Stimulated activated CD8-positive, alpha-beta memory T cell treated with anti-CD3 and anti-CD28 coated beads, Interleukin-7, amount 100 ng/mL, for 4 hours (primary cell): ENCODE measurements around the gene CAPN9.
"Not testable (repeated sequence)": the region's sequence is repeated elsewhere in the genome, so short reads cannot be mapped to it uniquely, and the experiment has no call there.

Source experiments
- DNase-seq, 2 donors: peaks; one replicate each; pipeline ENCODE4 v3.0.0-alpha.2; 2020; ENCODE audit warnings: low read depth in 2 of 2

Gene CAPN9

GRCh38 chr1:230746617-230747016 is 571 bp upstream of the CAPN9 start:
- no peak for DNase-seq

DNA sequence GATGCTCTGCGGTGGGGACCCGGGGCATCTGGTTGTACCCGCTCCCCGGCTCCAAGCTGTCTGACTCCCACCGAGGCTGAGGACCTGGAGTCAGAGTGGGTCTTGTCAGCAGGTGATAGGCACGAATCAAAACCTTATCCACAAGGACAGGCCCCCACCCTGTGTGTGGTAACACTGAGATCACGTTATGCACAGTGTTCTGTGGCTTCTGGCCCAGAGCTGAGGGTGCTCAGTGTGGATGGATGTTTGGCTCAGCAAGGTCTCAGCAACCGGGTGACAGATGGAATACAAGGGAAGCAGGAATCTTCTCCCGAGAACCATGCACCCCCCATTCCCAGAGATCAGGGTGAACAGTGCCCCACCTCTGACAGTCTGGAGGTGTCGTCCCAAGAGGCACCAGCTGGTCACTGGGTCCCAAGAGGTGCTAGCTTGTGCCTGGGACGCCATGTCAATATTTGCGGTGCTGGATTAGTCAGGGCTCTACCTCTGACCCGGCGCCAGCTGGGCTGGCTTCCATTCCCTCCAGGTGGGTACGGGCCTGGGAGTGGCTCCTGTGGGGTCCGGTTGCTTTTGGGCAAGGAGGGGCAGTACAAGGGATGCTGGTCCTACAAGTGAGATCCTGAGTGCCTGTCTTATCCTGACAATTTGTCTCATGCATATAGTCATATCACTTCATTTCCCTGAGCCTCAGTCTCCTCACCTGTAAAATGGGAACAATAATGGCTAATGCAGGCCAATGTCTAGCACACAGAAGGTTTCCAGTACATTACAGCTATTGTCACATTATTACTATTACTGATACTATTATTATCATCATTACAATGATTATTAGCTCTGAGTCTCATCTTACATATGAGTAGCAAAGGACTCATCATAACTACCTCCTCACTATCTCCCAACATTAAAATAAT is 957 bp downstream of the CAPN9 start:
- no peak for DNase-seq

GRCh38 chr1:230749150-230749549 is 2.0 kb downstream of the CAPN9 start:
- no peak for DNase-seq

- no peak for DNase-seq
Observed at GRCh38 chr1:230749635-230750034, 2.4 kb downstream of the CAPN9 start.

- no peak for DNase-seq
Observed at GRCh38 chr1:230750576-230750975, 3.4 kb downstream of the CAPN9 start.

GRCh38 chr1:230750986-230751625 is 3.9 kb downstream of the CAPN9 start:
- no peak for DNase-seq

DNA sequence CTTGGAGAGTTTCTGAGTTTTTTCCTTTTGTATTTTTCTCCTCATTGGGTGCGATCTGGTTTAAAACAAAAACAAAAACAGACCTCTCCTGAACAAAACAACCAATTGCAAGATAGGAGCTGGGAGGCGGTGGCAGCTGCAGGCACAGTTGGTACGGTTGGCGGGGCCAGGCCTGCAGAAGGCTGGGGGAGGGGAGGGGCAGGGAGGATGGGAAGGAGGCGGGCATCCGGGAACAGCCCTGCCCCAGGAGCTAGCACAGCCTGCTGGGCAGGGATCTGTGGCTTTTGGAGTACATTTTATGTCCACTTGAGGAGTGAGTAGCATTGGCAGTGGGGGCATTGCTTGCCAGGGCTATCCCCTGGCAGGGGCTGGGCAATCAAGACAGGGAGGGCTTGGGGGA is 5.2 kb downstream of the CAPN9 start:
- DNase-seq: no peak

GRCh38 chr1:230753191-230753585 is 6.0 kb downstream of the CAPN9 start:
- DNase-seq: no peak

DNA sequence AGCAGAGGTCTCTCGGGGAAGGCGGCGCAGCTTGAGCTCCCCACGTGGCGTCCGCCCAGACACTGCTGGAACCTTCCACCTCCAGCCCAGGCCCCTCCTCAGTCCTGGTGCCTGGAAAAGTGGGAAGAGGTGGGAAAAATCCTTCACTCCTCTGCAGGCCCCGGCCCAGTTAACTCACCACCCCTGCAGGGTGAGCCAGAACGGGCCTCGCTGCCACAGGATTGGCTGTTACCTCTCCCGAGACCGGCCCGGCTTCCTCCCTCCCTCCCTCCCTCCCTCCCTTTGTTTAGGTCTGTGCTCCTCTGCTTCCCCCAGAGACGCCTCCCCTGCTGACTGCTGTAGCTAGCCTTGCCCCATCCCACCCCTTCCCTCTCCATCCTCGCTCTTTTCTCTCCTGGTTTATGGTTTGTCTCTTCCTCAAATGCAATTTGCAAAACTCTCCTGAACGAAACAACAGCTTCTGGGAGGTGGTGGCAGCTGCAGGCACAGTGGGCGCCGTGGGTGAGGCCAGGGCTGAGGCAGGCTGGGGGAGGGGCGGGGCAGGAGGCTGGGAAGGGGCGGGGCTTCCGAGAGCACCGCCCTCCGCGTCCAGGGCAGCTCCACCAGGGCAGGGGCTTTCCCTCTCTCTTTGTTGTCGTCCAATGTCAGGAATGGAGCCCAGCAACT is 6.5 kb downstream of the CAPN9 start:
- DNase-seq: no peak

DNA sequence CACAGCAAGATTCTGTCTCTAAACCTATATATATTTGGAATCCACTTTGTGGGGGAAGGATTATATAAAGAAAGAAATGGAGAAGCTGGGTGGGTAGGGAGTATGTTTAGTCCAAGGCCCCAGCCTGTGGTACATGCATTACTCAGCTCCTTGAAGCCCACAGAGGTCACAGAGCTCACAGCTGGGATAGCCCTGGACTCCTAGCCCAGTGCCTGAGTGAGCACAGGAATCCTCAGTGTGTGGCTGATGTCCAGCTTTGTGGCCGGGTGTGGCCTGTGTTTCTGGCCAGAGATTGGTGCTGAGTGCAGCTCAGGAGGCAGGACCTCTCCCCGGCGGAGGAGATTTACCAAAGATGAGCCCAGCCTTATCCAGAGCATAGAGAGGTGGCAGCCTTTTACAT is 7.6 kb downstream of the CAPN9 start:
- no peak for DNase-seq

DNA sequence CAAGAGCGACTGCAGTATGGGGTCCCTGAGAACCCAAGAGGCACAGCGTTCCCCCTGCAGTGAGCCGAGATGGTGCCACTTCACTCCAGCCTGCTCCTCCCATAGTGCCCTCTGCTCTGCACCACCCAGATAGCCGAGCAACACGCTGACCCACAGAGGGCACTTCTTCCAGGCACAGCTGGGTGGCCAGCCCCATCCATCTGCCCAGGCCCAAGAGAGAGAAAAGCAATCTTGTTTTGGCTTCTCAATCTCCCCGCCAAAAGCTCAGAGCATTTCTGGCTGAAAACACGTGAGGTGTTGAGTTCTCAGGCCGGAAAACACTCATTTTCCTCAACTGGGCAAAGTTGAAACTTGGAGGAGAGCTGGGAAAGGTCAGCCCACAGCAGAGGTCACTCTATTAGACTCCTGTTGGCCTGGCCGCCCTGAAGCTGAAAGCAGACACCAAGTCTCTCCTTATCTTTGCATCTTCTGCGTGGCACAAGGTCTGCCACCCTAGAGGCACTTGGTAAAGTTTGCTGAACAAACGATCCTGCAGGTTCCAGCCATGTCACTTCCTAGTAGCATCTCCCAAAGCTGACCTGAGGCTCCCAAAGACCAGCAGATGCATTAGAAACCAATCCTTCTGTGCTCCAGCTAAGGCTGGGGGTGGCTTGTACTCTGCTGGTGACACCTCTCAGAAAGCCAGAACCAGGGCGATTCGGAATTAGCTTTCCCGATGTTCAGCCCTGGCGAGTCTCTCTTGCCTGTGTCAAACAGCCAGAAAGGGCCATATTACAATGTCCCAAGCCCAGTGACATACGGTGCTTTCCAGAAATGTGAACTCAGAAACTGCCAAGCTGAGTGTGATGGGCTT is 10.9 kb downstream of the CAPN9 start:
- DNase-seq: no peak

DNA sequence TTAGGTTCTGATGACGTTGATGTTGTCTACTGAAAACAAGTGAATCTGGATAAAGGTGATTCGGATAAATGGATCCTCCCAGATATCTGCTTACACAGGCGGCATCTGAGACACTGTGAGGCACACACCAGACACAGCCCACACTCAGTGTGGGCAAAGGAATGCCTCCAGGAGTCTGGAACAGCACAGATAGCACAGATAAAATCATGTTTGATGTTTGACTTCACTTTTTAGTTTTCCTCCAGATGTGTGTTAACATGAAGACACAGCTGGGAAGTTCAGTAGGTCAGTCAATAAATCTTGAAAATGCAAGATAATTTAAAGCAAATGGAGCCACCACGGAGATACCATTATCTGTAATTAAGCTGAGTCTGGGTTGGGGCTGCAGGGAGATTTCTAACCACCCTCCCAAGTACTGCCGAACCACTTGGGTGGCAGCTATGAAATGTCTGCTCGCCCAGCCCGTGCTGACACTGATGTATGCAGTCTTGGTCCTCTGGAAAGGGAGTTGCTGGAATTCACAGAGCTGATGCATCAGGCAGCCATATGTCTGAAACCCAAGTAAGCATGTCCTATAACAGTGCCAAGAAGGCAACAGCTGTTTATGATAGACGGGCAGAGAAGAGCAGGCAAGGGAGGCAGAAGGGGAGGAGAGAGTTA is 11.7 kb downstream of the CAPN9 start:
- no peak for DNase-seq

DNA sequence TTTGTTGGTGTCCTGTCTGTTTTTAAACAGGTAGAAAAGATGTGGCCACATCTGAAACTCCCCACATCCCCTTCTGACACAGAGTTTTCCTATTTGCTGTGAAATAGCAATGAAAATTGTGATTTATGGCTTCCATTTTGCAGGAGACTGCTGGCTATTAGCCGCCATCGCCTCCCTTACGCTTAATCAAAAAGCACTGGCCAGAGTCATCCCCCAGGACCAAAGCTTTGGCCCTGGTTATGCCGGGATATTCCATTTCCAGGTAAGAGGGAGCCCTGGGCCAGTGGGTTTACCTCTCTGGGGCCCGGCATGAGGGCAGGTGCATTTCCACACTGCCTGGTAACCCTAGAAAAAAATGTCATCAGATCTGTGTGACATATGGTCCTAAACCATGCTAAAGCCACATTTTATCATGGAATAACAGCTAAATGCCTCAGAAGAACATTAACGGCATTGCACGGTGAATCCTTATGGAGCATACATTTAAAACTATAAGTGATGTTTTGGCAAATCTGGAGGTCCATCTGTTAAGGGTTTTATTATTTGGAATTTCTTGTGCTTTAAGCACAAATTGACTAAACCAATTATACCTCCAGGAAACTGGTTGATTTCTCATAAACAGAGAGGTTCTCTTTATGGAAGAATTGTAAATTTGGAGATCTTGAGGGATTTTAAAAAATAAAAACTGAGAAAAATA is 12.3 kb downstream of the CAPN9 start:
- no peak for DNase-seq

DNA sequence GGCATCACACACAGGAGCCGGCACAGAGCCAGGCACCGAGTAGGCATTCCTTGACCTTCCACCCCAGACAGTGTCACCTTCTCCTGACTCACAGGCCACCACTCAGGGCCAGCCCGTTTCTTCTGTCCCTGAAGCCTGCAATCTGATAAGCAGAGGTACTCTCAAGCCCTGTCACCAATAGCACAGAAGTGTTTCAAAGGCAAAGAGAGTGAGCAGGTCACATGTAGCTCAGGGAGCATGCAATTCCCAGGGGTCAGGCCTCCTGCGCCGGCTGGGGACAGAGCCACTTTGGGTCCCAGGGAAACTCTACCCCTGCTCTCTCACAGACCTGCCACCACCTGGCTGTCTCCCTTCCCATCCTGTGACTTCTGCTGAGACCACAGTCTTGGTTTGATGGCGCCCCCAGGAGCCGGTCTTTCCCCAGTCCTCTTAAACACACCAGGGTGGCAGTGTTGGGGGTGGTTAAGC is 13.2 kb downstream of the CAPN9 start:
- DNase-seq: no peak

GRCh38 chr1:230761443-230762167 is 14.4 kb downstream of the CAPN9 start:
- DNase-seq: no peak

- no peak for DNase-seq
Observed at GRCh38 chr1:230763927-230764591, 16.9 kb downstream of the CAPN9 start.

DNA sequence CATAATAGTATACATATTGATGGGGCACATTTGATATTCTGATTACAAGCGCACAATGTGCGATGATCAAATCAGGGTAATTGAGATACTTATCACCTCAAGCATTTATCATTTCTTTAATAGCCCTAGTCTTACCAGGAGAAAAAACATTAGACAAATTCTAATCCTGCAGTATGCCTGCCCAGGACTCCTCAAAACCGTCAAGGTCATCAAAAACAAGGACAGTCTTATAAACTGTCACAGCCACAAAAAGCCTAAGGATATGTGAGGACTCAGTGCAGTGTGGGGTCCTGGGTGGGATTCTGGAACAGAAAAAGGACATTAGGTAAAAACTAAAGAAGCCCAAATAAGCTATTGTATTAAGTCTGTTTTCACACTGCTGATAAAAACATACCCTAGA is 19.1 kb downstream of the CAPN9 start:
- DNase-seq: no peak

DNA sequence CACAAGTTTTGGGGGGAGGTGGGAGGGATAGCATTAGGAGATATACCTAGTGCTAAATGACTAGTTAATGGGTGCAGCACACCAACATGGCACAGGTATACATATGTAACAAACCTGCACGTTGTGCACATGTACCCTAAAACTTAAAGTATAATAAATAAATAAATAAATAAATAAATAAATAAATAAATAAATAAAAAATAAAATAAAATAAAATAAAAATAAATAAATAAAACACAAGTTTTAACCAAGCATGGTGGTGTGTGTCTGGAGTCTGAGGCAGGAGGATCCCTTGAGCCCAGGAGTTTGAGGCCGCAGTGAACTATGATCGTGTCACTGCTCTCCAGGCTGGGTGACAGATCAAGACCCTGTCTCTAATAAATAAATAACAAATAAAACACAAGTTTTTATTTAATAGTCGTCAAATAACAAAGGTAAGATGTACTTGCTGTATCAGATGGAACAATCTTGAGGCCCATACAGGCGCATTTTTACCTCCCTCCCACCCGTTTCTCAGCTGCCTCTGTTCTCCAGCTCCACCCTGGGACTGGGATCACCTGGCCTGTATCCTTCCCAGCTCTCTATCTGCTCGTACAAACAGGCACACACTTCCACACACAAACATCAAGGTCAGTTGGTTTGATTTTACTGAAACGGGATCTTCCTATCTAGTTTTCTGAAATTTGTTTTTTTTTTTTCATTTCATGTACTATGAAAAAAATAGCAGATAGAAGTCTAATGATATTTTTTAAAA is 20.8 kb downstream of the CAPN9 start:
- not testable (repeated sequence) for DNase-seq
